NCI-H128 (cell line): ENCODE results near the gene CADM3.

ENCODE experiments used
- DNase-seq: peaks from one replicate; lab custom pipeline; 2025; ENCODE audit not compliant: unreplicated experiment; lab: John Stamatoyannopoulos, UW

The CADM3 gene

DNA sequence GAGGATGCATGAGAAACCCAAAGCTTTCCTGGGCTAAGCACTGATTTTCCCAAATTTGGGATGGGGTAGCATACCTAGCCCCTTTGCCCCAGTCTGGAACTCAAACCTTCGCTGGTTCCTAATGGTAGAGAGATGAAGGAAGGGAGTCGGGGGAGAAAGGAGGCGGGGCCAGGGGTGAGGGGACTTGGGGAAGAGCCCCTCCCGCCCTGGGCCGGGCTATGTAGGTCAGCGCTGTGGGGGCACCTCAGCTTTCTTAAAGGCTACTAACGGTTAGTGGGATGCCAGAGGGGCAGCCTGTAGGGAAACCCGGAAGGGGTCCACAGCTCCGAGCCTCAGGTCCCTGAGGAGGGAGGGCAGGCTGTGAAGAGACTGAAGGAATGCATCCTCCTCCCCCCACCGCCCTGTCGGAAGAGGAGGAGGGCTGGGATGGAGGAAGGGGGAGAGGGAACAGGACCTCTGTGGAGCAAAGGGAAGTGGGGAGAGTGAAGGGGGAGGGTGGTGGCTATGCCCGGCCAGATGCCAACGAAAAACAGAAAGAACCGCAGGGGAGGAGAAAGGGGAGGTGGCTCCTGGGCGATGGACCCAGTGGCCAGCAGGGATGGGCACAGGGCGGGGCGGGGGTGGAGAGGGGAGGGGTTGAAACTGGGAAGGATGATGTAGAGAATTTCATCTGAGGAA lies 1.3 kb downstream of the CADM3 start:
- no peak for DNase-seq

DNA sequence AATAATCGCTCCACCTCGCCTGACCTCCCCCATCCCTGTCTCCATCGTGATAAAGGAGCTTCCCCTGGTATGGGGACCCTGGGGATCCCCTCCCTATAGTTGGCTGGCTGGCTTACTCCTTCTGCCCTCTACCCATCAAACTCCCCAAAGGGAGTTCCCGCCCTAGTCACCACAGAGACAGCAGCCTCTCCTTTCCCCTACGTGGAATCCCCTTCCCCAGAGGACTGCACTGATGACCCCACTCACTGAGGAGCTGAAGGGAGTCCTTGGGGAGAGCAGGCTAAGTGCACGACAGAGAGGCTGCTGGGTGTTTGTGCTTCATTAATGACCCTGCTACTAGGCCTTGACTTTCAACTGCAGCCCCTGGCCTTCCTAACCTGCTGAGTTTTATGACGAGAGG lies 1.9 kb downstream of the CADM3 start:
- no peak for DNase-seq

GRCh38 chr1:159175571-159175970 lies 4.2 kb downstream of the CADM3 start:
- no peak for DNase-seq

DNA sequence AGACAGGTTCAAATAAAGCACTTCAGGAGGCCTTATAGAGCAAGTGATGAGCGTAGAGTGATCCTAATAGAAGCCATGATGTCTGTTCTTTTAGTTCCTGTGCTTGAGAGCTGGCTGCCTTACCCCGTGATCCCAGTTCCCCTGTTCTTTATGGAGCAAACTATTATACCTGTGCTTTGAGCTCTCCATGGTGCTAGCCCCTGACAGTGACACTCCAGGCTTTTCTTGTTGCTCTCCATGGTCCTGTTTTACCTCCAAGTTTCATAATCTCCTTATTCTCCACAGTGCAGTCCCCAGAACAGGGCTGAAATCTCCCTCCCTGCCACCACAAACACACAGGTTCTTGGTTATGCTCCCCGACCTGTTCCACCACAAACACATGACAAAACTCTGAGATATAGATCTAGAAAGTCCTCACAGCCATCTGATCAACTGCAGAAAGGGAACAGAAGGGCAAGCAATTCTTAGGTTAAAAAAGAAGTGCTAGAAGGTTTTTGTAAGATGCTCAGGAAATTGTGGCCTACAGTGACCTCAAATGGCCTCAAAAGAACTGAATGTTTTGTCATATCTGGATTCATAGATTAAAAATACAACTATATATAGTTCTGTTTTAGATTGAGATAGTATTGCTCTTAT lies 6.0 kb downstream of the CADM3 start:
- DNase-seq: no peak

DNA sequence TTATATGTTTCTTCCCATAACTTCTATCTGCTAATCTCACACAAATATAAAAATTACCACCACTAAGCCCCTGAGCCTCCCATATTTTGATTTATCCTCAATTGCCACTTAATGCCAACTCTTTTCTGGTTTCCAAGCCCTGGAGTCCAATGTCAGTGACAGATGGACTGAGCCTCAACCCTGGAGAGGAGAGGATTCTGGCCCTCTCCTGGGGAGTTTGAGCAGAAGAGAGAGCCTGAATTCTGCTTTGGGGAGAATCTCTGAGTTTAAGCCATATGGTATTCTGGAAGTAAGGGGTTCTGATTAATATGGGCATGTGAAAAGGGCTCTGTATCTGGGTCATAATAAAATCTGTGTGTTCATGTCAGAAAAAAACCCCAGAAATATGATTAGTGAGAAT lies 8.5 kb downstream of the CADM3 start:
- DNase-seq: no peak

- DNase-seq: no peak
Observed at GRCh38 chr1:159180516-159180915, 9.1 kb downstream of the CADM3 start.

- no peak for DNase-seq
Observed at GRCh38 chr1:159181328-159182024, 10.1 kb downstream of the CADM3 start.

GRCh38 chr1:159184201-159184600 lies 12.8 kb downstream of the CADM3 start:
- no peak for DNase-seq

DNA sequence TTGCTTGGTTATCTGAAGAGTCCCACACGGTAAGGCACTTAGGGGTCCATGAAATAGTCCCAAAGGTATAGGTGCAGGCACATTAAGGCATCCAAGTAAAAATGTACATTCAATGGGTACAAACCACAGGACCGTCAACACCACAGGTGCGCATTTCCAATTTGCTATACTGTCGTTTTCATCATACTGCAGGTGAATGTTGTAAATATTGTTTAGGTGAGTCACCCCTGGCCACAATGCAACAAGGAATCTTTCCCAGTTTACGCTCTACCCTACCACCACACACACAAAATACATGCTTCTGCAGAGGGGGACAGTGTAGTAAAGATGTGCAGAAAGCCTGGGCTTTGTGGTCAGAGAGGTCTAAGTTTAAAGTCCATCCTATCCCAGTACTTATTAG lies 13.7 kb downstream of the CADM3 start:
- DNase-seq: no peak

DNA sequence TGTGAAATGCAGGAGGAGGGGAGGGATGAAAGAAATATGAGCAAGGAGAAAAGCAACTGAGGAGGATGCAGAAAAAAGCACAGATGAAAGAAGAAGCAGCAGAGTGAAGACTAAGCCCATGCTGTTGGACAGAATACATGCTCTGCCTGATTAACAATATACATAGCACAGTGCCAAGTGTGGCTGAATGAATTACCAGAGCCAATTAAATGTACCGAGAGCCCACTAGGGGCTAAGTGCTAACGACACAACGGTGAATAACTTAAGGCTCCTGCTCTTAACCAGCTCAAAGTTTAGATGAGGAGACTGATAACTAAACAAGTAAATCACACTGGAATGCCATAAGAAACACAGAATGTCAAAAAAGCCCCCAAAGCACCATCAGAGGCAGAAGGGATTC lies 15.6 kb downstream of the CADM3 start:
- DNase-seq: no peak

DNA sequence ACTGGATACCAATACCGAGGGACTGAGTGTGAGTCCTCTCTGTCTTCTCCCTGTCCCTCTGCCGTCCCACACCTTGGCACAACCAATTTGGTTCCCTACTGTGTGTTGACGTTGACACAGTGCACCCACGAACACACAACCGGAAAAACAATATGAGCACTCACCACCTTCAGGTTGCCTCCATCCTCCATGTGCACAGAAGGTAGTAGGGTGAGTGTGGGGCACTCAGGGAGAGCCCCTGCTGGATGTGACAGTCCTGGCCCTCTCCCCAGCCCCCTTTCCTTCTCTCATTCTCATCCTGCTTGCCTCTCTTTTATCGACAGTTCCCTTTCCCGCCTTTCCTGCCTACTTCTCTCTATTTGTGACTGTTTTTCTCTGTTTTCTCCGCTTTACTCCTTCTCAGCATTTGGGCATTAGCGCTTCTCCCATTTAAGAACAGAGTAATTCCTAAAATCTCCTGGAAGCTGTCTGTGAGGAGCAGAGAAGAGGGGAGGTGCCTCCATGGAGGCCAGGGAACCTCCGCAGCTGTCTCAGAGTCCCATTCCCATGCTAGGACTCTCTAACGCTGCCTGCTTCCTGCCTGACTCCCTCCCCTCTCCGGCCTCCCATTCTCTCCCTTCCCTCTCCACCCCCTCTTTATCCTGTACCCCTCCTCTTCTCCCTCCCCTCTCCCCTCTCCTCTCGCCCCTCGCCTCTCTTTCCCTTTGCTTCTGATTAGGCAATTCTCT lies 16.4 kb downstream of the CADM3 start:
- no peak for DNase-seq

GRCh38 chr1:159188375-159188788 lies 17.0 kb downstream of the CADM3 start:
- no peak for DNase-seq

DNA sequence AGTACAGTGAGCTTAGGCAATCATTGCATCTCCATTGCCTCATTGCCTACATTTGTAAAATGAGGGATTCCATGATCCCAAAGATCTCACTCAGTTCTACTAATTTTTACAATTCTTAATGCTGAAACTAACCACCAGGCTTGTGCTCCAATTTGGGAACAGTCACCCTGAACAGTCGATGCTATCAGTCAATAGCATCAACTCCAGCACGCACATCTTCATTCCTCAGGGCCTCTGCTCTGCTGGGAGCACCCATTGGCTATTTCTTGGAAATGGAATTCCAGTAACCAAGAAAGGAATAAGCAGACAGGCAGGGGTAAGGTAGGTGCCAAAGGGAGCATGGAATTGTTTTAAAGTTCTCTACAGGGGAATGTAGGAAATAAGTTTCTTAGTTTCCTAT lies 19.0 kb downstream of the CADM3 start:
- DNase-seq: no peak

DNA sequence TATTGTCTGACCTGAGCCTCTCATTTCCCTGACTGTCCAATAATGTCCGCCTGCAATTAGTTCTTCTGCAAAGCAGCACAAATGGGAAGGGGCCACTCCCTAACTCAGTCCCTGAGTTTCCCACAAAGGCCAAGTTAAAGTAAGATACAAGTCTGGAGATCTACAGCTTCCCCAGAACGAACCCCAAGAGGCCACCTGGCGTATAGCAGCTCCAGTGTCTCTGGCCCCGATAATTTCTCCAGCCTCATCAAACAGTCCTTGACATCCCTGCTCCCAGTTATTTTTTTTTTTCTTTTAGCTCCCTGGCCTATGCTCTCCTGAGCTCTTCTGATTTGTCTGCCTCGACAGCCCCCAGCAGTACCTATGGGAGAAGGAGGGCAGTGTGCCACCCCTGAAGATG lies 25.1 kb downstream of the CADM3 start:
- no peak for DNase-seq

DNA sequence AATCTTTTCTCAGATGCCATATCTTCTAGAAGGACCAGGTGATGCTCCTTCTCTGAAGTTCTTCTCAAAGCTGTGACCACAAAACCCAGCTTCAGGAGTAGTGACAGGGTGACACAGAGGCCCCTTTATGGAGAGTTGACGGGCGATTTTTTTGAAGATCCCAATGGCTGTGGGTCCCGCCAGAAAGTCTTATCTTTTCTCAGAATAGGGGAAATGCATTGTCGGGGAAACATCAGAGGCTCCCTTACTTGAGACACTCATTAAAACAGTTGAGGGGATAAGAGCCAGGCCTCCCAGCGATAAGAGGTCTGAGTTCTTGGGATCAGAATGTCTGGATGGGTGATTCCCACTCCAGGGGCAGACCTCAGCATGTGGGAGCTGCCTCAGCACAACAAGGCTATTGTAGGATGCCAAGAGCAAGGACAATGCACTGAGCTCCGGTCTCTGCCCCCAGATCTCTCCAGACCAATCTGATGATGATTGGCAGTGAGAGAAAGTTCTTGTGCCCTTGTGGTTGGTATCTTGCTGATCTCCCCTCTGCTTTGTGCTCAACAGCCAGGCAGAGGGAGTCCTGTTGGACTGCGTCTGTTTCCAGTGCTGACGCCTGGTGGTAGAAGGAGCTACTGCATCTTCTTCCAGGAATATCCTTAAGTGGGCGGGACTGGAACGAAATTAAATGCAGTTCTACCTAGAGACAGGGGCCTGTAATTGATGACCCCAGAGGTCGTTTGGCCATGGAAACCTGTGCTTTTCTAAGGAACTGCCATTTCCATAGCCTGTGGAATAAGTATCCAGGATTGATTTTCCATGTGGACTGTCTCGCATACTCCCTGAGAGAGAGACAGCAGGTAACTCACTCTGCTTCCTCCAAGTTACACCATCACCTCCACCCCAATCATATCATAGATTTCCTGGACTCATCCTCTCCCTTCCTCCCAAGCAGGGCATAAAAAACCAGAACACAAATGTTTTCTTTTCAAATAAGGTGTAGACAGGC lies 26.4 kb downstream of the CADM3 start:
- DNase-seq: no peak

DNA sequence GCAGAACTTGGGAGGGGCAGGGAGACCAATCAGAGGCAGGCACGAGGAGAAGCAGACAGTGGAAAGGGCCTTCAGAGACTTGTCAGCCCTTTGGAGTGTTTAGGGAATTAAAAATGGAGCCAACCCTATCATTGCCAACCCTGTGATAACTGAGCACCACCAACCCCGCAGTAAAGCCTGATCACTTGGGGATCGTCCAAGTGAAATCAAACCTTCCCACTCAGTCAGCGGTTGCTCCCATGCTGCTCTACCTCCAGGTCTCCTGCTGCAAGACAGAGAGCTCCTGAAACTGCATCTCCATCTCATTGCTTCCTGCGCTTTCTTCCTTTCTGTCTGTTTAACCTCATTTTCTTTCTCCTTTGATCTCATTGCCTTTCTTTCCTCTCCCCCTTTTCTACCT lies 28.5 kb downstream of the CADM3 start:
- DNase-seq: no peak

DNA sequence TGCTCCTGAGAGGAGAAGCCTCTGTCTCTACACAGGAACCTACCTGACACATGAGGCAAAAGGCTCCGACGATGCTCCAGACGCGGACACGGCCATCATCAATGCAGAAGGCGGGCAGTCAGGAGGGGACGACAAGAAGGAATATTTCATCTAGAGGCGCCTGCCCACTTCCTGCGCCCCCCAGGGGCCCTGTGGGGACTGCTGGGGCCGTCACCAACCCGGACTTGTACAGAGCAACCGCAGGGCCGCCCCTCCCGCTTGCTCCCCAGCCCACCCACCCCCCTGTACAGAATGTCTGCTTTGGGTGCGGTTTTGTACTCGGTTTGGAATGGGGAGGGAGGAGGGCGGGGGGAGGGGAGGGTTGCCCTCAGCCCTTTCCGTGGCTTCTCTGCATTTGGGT lies 29.4 kb downstream of the CADM3 start:
- DNase-seq: no peak

DNA sequence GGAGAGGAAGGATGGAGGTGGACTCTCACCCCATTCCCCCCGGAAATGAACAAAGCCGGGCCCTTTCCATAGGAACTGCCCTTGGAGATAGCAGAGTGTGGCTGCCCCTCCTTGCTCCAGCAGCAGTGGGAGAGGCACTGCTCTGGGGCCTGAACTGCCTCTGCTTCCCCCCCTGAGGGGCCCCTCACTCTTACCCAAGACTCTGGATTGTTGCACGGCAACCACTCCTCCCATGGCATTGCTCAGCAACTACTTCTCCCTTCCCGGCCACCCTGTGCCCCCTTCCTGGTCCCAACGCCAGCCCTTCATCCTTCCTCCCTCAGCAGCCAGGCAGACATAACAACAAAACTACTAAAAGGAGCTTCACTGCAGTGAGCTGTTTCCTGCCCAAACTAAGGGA lies 30.2 kb downstream of the CADM3 start:
- DNase-seq: no peak

- DNase-seq: no peak
Observed at GRCh38 chr1:159203610-159204009, 32.2 kb downstream of the CADM3 start.
